Stomach smooth muscle (tissue), 2 donors: ENCODE results near the gene RNU1-3.
"Not testable (repeated sequence)": the region's sequence is repeated elsewhere in the genome, so short reads cannot be mapped to it uniquely, and the experiment has no call there.

ENCODE experiments used
- H3K27ac ChIP-seq: one replicate; pipeline ENCODE4 v1.7.0; 2013; ENCODE audit warnings: mild to moderate bottlenecking, low read length, inconsistent platforms
- H3K27me3 ChIP-seq, 2 donors: one replicate each; pipeline ENCODE4 v1.7.0; 2013; ENCODE audit warnings: low read length in 2 of 2; ENCODE audit not compliant: insufficient read depth in 2 of 2, control insufficient read depth in 1 of 2
- H3K36me3 ChIP-seq, 2 donors: one replicate each; pipeline ENCODE4 v1.7.0; 2013; ENCODE audit warnings: low read length in 2 of 2; ENCODE audit not compliant: control insufficient read depth in 2 of 2, insufficient read depth in 2 of 2
- H3K4me1 ChIP-seq: one replicate; pipeline ENCODE4 v1.7.0; 2013; ENCODE audit warnings: low read length; ENCODE audit not compliant: control insufficient read depth, insufficient read depth
- H3K4me3 ChIP-seq, 2 donors: one replicate each; pipeline ENCODE4 v1.7.0; 2013; ENCODE audit warnings: low read length in 2 of 2
- H3K9ac ChIP-seq, 2 donors: one replicate each; pipeline ENCODE4 v1.7.0; 2013; ENCODE audit warnings: low read length in 2 of 2, mild to moderate bottlenecking in 1 of 2
- H3K9me3 ChIP-seq, 2 donors: one replicate each; pipeline ENCODE4 v1.7.0; 2013; ENCODE audit warnings: low read length in 2 of 2; ENCODE audit not compliant: control insufficient read depth in 2 of 2
- donor health status: healthy.
- donor health status: Pancreatic carcinoma.

The RNU1-3 gene

DNA sequence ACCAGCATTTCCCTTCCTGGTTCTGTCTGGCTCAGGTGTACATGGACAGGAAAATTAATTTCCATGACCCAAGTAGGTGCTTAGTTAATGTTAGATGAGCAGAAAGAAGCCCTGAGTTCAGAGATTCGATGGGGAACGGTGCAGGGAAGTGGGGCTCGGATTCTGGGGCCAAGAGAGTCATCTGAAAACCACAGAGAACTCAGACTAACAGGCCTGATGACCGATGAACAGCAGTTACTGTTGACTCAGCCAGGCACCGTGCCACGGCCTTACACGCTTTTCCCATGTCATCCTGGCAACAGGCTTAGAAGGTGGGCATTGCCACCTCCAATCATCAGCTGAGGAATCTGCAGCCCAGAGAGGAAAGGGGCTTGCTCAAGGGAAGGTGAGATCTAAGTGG lies 43.4 kb downstream of the RNU1-3 start:
- peaks cover 31 to 62% of the 10 kb centered on the region in 2 donors for H3K36me3 ChIP-seq
- not testable (repeated sequence) for H3K9ac ChIP-seq, H3K4me3 ChIP-seq, H3K9me3 ChIP-seq, H3K27me3 ChIP-seq, H3K27ac ChIP-seq
- peaks cover 10% of the 10 kb centered on the region for H3K4me1 ChIP-seq

DNA sequence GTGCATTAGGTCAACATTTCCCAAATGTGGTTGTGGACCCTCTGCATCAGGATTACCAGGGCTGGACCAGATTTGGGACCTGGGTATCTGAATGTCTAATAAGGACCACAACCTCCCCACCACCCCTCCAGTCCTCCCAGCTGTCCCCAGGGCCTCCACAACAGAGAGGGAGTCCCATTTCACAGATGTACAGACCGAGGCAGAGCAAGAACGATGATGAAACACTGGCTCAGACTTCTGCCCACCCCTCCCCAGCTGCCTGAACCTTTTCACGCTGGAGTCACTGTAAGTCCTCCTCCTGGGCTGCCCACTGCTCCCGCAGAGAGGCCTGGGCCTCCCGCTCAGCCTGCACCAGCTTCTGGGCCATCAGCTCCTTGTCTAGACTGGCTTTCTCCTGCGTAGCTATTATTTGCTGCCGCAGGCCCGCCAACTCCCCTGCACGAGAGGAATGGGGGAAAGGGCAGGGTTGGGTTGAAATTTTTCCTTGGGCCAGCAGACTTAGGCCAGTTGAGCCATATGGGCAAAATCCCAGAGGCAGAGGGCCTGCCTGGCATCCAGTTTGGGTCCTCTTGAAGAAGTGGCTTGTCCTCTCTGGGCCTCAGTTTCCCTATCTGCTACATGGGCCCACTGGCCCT lies 45.0 kb downstream of the RNU1-3 start:
- Histone ChIP-seq H3K9ac (peak overlapping the region in 1 of 2 donors; percentile 42), H3K4me1 (peaks cover 10% of the 10 kb centered on the region), H3K36me3 (peaks cover 30 to 53% of the 10 kb centered on the region in 2 donors)
- H3K27me3 ChIP-seq, H3K27ac ChIP-seq, H3K4me3 ChIP-seq, H3K9me3 ChIP-seq: not testable (repeated sequence)

DNA sequence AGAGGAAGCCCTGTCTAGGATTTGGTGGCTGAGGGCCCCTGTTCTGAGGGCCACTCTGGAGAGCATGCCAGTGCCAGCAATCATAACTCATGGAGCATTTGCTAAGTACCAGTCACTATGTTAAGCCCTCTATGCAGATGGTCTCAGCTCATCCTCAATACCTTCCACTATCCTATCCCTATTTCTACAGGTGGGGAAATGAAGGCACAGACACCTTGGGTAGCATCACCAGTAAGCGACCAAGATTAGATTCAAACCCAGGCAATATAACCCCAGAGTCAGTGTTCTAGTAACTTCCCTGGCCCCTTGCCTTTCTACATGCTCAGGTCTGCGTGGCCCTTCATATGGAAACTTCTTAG lies 45.5 kb downstream of the RNU1-3 start:
- H3K27me3 ChIP-seq, result no peaks in the 10 kb centered on the region
- peak overlapping the region in 1 of 2 donors; percentile 42 for H3K9ac ChIP-seq
- no peak overlapping the region for H3K4me3 ChIP-seq
- H3K9me3 ChIP-seq, result no peaks in the 10 kb centered on the region
- peaks cover 26 to 50% of the 10 kb centered on the region in 2 donors for H3K36me3 ChIP-seq
- no peak overlapping the region for H3K27ac ChIP-seq
- peaks cover 8% of the 10 kb centered on the region for H3K4me1 ChIP-seq

DNA sequence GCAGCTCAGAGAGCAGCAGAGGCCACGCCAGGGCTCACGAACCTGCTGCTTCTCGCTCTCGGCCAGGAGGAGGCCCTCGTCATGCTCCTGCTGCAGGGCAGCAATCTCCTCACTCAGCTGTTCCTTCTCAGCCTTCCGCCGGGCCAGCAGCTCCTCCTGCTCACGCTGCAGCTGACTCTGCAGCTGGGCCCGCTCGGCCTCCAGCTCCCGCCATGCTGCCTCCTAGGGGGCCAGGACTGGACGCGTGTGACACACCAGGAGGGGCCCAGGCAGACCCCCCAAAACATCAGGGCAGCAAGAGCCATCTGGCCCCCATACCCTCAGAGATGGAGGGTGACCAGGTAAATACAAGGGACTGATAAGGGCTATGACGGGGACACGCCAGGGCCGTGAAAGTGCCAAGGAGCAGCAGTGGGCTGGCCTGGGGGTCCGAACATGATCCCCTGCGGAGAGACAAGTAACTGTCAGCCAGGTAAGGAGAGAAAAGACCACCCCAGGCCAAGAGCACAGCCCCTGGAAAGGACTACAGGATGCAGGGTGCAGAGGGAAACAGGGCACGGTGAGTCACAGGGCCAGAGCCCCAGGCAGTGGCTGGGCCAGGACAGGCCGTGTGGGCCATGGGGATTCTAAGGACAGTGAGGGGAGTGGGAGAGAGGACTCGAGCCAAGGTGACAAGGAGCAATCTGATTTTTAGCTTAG lies 46.8 kb downstream of the RNU1-3 start:
- not testable (repeated sequence) for H3K4me3 ChIP-seq, H3K27ac ChIP-seq, H3K9me3 ChIP-seq, H3K27me3 ChIP-seq, H3K4me1 ChIP-seq, H3K9ac ChIP-seq
- peaks cover 16 to 39% of the 10 kb centered on the region in 2 donors for H3K36me3 ChIP-seq

DNA sequence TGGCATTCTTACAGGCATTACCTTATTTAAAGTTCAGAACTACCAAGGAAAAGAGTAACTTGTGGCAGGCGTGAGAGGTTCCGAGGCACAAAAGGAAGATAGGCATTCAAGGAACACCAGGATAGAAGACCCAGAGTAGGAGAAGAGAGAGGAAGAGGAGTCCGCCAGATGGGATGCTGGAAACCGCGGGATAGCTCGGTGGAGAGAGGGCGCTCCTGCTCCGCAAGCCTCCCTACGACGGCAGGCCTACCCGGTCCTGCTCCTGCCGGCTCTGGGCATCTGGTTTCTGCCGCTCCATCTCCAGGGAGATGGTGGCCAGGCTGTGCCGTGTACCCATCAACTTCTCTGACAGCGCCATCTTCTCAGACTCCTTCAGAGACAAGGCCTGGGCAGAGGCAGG lies 48.0 kb downstream of the RNU1-3 start:
- no peaks in the 10 kb centered on the region for H3K9me3 ChIP-seq
- H3K4me1 ChIP-seq, result peaks cover 6% of the 10 kb centered on the region
- no peak overlapping the region for H3K27ac ChIP-seq
- H3K36me3 ChIP-seq, result peaks cover 9 to 30% of the 10 kb centered on the region in 2 donors
- no peak overlapping the region for H3K9ac ChIP-seq
- H3K27me3 ChIP-seq, result no peaks in the 10 kb centered on the region
- no peak overlapping the region for H3K4me3 ChIP-seq

DNA sequence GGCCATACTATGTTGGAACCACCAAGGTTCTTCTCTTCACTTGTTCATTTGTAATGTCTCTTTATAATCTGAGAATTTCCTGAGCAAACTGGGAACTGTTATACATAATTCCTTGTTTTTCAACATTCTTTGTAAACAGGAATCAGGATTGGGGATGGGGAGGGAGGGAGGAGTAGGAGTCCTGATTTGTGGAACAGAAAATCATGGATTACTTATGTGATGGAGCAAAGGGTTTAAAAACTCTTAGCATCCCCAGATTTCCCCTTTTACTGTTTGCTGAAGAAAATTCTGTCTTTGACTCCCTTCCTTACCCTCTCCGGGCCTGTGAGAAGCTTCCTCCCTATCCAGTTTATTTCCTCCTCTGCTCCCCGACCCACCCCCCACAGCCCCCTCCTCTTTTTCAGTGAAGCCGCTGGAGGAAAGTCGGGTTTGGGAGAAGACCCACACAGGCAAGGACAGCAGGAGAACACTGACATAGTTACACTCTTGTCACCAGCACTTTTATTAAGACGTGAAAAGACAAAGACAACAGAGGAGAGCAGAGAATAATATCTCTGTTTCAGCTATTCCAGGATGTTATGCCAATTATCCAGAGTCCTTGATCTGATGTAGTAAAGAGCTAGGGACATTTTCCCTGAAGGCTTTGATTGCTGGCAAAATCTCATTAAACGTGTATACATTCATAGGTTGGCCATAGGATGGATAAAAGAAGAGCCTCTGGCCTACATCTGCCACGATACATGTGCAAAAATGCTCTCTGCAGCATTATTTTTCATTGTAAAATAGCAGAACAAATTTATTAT lies 48.8 kb downstream of the RNU1-3 start:
- H3K36me3 ChIP-seq, result peaks cover 9 to 22% of the 10 kb centered on the region in 2 donors
- H3K9me3 ChIP-seq, result no peaks in the 10 kb centered on the region
- H3K4me1 ChIP-seq, result peaks cover 8% of the 10 kb centered on the region
- H3K27me3 ChIP-seq, result no peaks in the 10 kb centered on the region
- no peak overlapping the region for H3K27ac ChIP-seq
- H3K4me3 ChIP-seq, result no peak overlapping the region
- no peak overlapping the region for H3K9ac ChIP-seq

DNA sequence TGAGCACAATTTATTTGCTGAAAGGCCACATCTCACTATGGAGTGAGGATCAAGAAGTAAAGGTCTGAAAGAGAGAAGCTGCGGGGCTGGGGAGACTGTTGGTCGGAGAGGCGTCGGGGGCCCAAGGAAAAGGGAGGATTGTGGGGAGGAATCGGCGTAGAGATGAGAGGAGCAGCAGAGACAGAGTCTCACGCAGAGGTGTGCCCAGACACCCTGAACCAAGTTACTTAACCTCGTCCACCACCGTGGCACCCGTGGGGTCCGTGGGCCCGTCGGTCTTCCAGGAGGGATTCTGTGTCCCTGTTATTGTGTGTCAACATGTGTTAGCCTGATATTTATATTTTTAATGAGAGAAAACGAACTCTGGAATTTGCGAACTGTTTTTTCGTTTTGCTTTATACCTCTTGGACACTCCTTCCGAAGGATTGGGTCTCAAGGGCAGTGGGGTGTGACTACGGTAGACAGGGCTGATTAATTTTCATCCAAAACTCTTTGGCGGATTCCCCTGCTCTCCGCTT lies 49.6 kb downstream of the RNU1-3 start:
- Histone ChIP-seq H3K27me3 (no peaks in the 10 kb centered on the region), H3K27ac (no peak overlapping the region), H3K9me3 (no peaks in the 10 kb centered on the region), H3K36me3 (peaks cover 9 to 16% of the 10 kb centered on the region in 2 donors), H3K4me1 (peaks cover 14% of the 10 kb centered on the region), H3K9ac (no peak overlapping the region), H3K4me3 (no peak overlapping the region)
